Stimulated activated CD8-positive, alpha-beta memory T cell treated with anti-CD3 and anti-CD28 coated beads, Interleukin-2, amount 100 ng/mL, for 1 hour (primary cell): ENCODE results near the gene GDPD5.

Experiments used
- DNase-seq, 2 donors: peaks; one replicate each; pipeline ENCODE4 v3.0.0-alpha.2; 2020; ENCODE audit warnings: low read depth in 2 of 2

The GDPD5 gene

DNA sequence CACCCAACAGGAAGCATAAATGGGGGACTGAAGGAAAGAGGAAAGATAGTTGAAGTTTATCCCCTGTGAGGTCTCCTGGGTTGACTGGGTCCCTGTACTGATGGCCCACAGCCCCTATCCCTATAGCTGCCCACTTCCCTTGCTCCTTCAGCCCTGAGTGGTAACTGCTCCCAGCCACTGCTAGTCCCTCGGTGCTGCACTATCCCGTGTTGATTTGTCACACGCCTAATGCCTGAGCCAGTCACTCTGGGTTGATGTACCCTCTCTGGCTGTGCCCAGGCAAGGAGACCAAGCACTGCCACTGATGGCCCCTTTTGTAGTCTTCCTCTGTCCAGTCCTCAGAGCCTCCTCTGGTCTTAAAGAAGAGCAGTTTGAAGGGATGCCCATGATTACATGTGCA lies 9.6 kb downstream of the GDPD5 start:
- DNase-seq = no peak

DNA sequence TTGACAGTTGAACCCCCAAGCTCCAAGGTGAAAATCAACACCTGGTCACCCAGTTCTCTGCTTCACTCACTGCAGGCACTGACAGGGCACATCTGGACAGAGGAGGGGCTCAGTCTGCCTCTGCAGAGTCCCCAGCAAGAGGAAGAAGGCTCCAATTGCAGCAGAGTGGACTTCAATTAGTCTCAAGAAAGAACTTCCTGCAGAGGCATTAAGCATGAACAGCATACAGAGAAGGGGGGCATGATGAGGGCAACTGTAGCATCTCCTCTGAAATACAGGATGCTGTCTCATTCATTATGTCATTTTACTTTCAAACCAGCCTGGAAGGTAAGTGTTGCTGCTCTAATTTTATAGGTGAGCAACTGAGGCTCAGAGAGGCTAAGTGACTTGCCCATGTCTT lies 11.1 kb downstream of the GDPD5 start:
- DNase-seq = no peak

DNA sequence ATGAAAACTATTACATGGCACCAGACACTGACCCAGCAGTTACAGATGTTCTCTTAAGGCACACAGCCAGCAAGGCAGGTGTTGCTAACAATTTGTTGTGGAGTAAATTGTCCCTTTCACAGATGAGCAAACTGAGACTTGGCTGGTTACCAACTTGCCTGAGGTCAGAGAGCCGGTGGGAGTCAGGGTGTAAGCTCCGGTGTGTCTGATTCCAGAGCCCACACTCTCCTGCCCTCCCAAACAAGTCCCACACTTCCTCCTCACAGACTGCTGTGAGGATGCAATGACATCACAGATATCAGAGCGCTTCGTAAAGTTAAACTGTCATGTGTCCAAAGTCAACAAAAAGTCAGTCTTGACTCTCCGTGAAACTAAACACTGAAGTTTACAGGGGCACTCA lies 12.5 kb downstream of the GDPD5 start:
- no peak for DNase-seq

DNA sequence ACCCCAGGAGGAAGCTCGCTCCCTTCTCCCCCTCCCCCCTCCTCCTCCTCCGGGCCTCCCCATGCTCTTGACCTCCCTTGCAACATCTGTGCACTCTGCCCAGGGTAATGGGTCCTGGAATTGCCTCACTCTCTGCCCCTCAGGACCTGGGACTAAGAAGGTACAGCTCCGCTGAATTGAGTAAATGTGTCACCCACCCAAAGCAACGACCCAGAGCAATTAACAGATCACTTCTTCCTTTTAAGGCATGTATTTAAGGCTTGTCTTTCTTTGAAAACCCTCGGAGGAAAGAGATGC lies 15.1 kb downstream of the GDPD5 start:
- DNase-seq = no peak

DNA sequence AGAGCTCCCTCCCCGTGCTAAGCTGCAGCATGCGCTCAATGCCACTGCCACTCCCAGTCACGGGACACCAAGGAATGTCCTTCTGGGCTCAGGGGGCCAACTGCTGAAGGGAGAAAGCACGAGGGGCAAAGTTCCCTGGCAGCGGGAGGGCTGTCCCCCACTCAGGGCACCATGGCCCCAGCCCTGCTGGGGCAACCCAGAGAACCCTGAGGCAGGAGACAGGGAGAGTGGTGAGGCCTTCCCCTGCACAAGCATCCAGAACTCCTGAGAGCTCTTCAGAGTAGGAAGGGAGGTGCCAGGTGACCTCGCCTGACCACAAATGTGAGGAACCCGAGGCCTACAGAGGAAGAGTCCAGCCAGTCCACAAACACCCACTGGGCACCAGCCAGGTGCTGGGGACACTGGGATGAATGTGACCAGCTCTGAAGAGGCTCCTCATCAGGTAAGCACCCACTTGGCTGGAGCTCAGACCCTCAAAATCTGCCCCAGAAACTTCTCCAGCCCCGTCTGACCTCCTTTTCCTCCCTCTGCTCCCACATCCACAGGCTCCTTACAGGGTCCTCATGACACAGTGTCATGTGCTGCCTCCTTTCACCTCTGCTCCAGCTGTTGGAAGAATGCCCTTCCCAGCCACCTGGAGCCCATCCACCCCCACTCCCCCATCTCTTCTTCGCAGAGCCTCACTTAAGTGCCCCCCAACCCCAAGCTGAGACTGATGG lies 15.6 kb downstream of the GDPD5 start:
- DNase-seq = no peak

DNA sequence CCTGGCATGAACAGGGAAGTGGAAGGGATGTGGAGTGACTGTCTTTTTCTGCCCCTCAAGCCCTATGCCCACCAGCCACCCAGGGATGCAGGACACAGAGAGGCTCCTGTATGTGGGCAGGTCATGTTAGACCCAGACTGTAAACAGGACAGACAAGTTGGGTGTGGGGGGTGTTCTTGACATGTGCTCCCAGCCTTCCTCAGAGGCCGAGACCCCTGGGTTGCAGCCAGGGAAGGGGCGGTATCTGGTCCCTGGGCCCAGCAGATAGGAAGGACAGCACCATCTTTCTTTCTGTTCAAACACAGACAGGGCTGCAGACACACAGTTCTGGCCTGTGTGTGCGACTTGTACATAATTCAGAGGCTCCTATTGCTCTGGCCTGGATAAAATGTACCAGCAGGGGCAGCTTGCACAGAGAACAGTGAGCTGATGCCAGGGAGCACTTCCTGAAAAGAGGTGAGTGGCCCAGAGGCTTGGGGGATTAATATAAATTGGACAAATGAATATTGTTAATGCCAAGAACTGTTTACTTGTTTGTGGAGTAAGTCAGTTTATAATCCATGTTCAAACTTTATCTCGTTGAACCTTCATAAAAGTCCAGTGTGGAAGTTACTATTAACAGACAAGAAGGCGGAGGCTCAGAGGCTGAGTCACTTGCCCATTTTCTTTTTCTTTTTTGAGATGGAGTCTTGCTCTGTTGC lies 16.6 kb downstream of the GDPD5 start:
- DNase-seq = no peak

DNA sequence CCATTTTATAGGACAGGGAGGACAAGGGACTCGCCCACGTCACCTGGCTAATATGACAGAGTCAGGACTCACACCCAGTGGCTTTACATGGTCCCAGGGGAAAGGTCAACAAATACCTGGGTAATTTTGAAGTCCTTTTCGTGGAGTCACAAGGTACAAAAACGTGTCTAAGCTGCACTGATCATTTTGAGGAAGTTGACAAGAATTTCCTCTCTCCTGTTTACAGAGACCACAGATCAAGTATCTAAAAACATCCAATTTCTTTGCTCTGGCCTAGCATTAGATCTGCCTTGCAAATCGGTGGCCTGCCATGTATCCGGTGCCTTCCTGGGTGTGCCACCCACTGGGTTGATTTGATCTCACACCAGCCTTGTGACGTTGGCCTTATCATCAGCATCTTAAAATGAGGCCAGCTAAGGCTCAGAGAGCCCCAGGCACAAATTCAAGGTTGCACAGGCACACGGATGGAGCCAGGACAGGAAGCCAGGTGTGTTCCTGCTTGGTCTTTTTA lies 17.6 kb downstream of the GDPD5 start:
- no peak for DNase-seq

DNA sequence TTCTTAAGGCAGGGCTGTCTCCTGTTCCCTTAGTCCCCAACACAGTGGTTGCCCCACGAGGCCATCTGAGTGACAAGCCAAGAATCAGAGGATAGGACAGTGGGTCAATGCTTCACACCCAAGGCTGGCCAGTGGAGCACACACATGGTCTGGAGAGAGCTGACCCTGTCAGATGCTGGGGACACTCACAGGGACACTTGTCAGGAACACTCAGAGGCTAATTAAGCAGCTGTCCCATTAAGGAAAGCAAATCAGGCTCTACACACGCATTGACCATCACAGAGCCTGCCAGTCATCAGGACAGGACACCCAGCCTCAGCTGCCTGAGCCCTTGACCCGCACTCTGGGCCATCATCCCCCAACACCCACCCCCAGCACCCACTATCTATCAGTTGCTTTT lies 18.2 kb downstream of the GDPD5 start:
- DNase-seq = no peak

DNA sequence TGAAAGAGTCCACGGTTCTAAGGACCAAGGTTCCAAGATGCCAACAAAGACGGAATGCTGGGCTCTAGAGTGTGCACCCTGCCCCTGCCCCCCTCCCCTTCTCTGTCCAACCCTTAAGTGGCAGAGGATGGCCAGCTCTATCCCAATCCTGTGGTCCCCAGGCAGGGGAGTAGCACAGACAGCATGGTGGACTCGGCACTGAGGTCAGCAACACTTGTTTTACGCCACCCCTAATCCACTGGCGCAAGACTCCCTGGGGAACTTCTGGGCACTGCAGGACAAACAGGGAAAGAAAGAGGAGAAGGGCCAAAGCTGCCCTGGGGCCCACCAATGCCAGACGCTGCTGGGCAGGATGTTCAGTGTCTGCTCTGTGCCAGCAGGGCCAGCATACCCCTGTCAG lies 18.9 kb downstream of the GDPD5 start:
- DNase-seq = no peak

DNA sequence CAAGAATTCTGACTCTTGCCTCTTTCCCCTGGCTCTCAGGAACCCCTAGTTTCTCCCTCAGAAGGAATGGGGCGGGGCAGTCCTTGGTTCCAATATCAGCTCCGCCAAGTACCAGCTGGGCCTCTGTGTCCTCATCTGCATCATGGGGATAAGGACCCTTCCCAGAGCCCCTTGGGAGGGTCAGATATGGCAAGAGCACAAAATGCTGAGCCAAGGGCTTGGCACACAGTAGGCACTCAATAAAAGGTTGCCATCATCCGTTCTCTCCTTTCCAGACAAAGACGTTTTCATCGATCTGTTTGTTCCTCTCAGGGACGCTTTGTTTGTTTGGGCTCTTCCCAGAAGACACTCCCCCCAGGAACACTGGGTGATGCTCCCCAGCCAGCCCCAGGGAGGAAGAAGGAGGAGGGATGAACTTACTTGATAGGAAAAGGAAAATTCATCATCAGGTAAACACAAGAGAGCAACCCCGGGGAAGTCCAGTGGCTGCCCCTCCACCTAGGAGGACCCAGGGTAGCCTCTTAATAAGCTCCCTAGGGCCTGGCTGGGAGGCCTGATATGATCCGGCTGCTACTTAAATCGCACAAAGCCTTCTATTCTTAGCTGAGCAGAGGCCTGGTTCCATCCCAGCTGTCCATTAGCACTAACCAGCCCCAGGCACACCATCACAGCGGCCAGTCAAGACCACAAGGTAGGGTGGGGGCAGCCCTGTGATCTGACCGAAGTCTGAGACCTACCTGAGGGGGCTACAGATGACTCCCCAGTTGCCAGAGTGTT lies 19.6 kb downstream of the GDPD5 start:
- no peak for DNase-seq

DNA sequence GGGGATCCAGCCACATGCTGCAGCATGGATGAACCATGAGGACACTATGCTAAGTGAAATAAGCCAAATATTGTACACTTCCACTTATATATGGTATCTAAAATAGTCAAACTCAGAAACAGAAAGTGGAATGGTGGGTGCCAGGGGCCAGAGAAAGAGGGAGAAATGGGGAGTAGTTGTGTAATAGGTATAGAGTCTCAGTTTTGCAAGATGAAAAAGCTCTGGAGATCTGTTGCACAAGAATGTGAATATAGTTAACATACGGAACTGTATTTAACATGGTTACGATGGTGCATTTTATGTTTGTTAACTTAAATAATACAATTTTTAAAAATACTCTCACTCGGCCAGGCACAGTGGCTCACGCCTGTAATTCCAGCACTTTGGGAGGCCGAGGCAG lies 21.2 kb downstream of the GDPD5 start:
- no peak for DNase-seq

DNA sequence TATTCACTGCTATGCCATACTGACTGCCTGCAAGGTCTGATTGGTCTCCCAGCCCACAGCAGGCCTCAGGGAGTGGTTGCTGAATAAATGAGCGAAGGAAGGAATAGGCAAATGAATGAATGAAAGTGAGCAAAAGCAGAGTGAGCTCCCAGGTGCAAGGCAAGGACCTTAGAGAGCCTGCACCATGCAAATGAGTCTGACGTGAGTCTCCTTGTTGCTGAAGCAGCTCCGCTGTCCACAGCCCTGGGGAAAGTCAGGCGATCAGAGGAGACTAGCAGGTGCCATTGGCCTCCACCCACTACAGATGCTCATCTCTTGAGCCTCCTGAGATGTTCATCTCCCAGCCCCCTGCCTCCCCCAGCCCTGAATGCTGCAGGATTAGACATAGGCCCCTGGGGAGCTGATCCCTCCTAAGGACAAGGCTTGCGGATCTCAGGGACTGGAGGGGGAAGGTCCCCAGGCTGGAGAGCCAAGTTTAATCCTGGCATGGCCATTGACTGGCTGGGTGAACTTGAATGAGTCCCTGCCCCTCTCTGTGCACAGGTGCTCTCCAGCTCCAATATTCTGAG lies 22.1 kb downstream of the GDPD5 start:
- DNase-seq = no peak

DNA sequence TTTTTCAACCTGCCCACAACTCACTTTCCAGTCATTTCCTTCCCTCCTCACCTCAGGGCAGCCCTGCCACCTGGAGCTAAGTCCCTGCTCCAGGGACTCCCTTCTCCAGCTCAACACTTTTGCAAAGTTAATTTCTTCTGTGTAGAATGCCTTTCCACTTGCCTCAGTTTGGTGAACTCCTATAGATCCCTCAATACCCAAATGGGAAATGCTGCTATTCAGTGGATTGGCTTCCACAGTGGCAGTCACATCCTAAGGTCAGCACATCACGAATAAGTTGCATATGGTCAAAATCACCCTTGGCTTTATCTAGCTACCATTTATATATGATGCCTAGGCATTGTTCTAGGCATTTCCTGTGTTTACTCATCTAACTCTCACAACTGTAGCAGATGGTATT lies 23.6 kb downstream of the GDPD5 start:
- DNase-seq = no peak

DNA sequence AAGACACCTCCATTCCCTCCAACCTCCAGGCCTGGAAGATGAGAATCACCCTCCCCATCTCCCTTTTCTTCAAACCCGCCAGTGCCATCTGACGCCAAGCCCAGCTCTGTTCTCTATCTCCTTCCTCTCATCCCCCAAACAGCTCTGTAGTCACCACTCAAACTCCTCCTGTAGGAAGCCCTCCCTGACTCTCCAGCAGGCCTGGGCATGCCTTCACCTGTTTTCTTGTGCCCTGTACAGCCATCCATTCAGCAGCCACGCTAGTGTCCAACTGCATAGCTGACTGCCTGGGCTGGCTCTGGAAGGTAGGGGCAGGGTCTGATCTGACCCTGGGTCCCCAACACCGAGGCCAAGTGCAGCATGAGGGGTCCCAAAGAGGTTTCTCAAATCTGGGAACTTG lies 25.0 kb downstream of the GDPD5 start:
- no peak for DNase-seq

DNA sequence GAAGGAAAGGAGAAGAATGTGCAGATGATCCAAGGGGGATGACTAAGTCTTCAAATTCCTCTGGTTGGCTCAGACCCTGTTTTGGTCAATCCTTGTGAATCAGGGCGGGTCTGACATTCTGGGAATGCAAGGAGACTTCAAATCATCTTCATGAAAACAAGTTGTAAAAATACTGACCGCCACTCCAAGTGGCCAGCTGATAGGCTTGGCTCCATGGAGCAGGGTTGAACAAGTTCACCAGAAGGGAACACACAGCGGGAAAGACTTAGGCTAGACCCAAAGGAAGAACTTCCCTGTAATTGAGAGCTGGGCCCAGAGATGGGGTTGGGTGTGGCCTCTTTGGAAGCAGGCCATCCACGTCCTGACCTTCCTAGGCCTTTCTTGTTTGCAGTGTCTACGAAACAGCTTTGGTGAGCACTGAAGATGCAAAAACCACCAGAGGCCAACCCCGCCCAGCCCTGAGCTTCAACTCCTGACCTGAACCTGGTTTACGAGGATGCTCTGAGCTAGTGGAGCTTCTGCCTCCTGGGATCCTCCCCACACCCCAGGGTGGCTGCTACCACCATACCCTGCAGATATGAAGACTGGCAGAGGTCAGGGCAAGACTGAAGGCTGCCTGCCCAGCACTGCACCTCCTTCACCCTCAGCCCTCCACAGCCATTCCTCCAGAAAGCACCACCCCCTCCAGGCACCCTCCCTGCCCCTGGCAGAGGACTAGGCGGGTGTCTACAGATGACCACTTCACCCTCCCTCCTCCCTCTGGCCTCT lies 26.1 kb downstream of the GDPD5 start:
- no peak for DNase-seq

DNA sequence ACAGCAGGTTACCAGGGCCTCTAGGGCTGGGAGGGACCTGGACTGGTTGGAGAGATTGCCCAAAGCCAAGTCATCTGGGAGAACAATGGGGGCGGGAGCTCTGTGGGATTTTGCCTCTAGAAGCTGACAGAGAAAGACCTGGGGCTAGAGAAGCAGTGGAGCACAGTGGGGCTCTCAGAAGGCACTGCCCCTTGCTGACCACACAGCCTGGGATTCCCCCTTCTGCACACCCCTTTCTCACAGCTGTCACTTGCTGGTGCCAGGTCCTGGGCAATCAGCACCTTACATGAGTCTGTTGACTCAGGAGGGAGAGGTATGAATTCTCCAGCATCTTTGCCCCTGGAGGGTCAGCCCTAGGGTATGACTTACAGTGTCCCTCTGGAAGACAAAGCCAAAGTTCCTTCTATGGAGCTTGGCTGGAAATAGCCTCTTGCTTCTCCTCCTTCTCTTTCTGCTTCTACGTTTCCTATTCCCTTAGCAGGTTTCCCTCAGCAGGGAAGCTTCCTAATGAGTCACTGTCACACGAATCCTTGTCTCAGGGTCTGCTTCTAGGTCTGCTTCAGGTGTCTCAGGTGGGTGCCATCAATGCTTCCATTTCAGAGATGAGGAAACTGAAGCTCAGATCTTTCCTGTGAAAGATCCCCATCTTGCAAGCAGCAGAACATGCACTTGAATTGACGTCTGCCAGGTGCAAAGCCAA lies 27.0 kb downstream of the GDPD5 start:
- no peak for DNase-seq

DNA sequence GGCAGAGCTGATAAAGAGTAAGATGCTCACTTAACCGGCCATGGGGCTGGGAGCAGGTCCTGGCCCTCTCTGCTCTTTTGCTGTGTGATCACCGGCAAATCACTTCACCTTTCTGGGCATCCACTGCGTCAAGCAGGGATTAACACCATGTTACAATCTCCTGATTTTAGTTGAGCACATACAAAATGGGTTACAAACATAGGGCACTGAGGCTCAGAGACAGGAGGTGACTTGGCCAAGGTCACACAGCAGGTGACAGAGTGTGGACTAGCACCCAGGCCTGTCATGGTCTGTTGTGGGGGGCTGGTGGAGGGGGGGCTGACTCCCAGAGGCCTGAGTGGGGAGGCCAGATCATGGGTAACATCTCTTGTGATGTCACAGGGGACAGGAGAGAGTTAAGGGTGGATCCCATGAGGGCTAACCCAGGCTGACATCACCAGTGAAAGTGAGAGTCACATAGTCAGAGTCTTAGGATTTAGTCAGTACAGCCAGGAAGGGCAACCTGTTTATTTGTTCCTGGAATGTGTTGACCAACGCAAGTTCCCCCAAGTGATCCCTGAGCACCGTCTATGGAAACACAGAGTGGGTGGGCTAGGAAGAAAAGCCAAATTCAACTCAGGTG lies 27.8 kb downstream of the GDPD5 start:
- DNase-seq = no peak

DNA sequence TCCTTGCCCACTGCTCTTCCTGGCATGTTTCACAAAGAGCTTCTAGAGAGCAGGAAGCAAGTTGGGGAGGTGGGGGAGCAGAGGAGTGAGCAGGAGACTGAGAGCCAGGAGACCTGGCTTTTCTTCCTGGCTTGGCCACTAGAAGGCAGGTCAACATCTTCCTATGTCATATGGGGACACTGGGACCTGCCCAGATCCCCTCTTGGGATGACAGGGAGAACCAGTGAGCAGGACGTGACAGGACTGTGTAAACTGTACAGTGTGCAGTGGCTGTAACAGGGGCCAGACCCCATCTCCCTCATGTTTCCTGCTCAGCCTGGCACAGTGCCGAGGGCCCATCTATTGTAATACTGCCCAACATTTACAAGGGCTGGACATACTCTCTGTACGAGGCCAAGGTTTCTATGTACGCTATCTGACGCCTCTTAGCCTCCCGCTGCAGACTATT lies 29.4 kb downstream of the GDPD5 start:
- DNase-seq = no peak

DNA sequence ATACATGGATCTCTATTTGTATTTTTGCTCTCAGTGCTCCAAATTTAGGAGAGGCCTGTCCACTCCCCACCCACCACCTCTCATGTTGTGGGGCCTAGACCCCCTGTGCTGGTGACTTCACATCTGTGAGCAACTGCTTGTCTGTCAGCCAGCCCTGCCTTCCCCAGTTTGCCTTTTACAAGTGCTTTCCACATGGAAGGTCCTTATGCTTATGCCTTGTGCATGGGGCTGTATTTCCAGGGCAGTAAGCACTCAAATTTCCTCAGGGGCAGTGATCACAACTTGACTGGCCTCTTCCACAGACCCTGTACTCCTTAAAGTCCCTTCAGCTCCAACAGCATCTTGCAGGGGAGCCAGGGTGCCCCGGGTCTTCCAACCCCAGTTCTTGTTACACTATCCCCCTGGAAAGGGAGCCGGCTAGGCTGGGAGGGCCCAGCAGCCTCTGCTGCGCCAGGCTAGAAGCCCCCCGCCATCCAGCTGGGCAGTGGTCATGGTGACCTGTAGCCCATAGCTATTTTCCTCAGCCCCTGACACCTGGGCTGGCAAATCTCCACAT lies 29.9 kb downstream of the GDPD5 start:
- no peak for DNase-seq

DNA sequence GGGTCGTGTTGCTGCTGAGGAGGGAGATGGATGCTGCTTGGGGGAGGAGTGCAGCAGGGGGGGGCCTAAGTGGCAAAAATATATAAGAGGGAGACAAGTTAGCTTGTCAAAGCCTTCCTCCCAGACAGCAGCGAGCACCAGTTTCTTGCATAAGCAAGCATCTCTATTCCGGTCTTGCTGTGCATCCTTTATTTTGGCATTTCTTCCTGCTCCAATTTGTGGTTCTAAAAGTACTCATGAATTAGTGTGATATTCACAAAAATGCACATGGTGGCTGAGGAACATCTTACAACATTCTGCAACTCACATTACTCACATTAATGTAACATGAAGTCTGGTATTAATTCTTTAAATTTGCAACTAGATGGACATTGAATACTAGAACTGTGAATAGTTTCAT lies 32.1 kb downstream of the GDPD5 start:
- DNase-seq = no peak
